HG03457 (cell line): ENCODE measurements around the gene ADH5.
"Not testable (repeated sequence)": the region's sequence is repeated elsewhere in the genome, so short reads cannot be mapped to it uniquely, and the experiment has no call there.

Source experiments
- ATAC-seq: cut with Tn5 transposase; IDR thresholded peaks from one replicate; pipeline ENCODE4 v1.9.1; 2021; ENCODE audit warnings: moderate number of reproducible peaks; ENCODE audit not compliant: unreplicated experiment

ADH5 gene

DNA sequence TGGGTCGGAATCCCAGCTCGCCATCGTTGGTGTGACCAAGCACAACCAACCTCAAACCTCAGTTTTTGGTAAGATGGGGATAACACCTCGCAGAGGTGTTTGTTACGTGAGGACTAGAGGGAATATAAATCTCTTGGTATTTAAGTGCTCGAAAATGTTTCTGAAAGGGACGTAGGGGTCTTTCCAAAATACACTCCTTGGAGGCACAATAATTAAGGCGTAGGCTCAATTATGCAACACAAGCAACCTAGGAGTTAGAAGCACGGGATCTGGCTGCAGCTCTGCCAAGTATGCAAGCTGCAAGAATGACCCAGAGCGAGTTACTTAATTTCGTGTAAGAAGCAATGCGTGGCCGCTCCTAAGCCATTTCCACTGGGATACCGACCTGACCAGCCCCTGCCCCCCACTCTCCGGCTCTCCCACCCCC, 552 bp downstream of the ADH5 start:
- ATAC-seq, result peak; percentile 4

DNA sequence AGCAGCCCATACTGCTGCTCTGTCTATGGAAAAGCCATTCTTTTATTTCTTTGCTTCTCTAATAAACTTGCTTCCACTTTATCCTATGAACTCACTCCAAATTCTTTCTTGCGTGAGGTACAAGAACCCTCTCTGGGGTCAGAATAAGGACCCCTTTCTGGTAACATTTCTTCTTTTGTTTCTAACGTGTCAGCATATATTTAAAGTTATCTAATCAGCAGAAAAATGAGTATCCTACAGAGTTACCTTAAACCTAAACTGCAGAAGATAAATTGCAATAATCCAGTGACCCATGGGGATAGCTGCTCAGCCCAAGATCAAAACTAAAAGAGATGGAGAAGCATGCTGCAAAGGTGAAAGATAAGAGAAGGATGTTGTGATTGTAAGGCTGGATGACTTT, 4.0 kb downstream of the ADH5 start:
- no peak for ATAC-seq

DNA sequence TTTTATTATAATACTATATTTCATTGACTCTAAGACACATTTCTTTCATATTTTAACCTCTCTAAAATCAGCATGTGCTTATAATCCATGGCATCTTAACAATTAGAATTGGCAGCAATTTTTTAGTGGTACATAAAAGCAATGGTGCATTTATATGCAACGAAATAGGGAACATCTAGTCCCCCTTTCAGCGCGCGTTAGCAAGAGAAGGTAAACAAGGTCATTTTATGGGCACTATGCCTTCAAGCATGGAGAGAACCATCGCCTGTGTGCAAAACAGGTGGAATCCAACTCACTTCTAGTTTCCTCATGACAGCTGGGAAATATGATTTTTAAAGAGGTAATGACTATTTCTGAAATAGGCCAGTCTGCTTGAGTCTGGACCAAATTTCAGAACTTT, 6.4 kb downstream of the ADH5 start:
- ATAC-seq, result no peak

DNA sequence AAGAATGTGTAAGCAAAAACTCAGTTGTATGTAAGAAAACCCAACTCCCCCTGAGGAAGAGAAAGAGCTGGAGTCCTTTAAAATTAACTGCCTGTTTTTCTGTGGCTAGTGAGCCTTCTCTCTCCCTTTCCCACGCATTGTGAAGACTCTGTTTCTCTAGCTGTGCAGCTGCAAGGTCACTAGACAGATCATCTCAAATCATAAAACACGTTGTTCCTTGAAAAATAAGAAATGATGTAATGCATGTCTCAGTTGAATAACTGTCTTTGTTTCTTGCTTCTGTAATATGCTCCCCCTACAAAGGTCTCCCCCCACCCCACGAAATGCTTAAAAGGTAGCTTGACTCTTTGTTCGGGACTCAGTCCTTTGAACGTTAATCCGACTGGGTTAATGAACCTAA, 7.7 kb downstream of the ADH5 start:
- ATAC-seq, result not testable (repeated sequence)

DNA sequence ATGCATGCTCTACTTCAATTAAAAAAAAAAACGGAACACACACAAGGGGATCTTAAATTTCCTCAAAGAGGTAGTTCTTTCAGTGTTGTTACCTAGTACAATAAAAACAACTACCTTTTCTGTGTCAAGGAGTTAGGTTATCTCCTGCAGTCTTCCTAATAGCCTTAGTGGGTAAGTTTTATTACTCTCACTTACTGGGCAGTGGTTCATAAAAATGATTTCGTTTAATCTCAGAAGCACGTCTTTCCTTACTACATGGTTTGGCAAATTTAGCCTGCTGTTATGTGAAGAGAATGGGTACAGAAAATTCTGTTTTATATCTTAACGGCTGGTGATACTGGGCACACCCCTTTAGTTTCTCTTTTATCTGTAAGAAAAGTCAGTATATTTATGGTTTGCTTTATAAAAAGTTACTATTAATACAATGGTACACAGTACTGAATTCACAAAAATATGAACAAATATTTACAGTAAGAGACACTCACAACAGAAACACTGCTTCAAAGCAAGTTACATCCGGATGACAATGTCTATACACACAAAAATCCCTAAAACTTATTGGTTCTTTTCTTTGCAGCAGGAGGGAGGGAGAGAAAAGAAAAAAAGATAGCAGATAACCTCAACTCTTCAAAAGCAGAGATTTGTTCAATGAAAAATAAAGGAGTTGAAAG, 8.8 kb downstream of the ADH5 start:
- ATAC-seq, result no peak

DNA sequence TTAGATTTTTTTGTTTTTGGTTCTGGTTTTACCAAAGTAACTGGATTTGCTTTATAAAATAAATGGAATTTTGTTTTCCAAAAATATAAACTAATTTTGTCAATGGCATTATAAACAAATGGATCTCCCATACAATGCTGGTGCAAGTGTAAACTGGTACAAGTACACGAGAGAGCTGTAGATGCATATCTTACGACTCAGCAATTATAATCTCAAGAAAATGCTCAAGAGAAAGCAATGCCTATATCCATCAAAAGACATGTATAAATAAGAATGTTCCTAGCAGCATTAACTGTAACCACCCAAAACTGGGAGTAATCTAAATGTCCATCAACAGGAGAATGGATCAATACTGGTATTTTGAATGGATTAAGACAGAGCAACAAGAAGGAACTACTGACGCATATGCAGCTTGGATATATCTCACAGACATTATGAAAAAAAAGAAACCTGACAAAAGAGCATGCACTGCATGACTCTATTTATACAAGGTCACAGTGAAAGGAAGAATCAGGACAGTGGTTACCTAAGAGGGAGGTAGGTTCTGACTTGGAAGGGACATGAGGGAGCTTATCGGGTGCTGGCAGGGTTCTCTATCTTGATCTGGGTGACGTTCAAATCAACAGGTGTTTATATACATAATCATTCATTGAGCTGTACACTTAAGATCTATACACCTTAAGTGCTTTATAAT, 9.5 kb downstream of the ADH5 start:
- no peak for ATAC-seq

DNA sequence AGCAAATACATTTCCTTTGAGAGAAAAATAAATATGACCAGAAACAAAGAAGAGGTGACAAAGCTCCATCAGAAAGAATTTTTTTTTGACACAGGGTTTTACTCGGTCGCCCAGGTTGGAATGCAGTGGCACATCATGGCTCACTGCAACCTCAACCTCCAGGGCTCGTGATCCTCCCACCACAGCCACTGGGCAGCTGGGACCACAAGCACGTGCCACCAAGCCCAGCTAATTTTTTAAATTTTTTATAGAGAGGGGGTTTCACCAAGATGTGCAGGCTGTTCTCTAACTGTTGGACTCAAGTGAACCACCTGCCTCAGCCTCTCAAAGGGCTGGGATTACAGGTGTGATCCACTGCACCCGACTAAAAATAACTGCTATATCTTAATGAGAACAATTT, 10.3 kb downstream of the ADH5 start:
- ATAC-seq, result no peak

DNA sequence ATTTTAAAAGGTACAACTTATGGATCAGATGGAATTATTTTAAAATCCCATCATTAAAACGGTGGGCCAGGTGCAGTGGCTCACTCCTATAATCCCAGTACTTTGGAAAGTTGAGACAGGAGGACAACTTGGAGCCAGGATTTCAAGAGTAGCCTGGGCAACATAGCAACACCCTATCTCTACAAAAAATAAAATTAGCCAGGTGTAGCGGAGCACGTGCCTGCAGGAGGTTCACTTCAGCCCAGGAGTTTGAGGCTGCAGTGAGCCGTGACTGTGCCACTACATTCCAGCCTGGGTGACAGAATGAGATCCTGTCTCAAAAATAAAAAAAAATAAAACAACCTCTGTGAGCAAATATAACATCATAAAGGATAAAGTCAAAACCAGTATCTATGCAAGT, 11.4 kb downstream of the ADH5 start:
- ATAC-seq, result no peak

DNA sequence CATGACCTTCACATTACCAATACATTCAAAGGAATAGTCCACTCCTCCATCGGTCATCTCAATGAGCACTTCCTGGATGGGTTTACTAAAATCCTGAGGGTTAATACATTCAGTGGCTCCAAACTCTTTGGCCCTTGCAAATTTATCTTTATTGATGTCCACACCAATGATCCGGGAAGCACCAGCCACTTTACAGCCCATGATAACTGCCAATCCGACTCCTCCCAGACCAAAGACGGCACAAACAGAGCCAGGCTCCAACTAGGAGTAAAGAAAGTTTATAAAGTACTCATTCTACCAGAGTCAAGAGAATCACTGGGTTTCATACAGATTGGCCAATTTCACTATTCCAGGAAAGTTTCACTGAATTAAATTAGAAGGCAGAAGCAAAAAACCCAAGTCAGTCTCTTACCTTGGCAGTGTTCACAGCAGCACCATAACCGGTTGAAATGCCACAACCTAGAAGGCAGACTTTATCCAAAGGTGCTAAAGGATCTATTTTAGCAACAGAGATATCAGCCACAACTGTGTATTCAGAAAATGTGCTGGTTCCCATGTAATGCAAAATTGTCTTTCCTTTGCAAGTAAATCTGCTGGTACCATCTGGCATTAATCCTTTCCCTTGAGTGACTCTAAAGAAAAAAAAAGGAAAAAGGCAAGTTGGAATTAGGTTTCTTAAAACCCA, 12.2 kb downstream of the ADH5 start:
- no peak for ATAC-seq

DNA sequence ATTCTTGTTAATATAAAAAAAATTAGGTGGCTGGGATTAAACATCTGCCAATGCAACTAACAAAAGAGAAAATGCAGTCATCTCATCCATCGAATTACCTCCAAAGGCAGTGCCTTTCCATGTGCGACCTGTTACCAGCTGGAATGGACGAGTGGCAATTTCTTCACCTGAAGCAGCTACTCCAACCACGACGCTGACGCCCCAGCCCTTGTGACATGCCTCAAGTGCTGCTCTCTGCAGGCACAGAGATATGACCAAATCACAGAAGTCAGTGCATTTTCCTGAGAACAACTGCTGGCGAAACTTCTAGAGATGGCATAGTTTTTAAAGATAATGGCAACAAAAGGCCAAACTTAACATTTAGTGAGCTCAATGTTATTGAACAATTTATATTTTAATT, 13.8 kb downstream of the ADH5 start:
- no peak for ATAC-seq

DNA sequence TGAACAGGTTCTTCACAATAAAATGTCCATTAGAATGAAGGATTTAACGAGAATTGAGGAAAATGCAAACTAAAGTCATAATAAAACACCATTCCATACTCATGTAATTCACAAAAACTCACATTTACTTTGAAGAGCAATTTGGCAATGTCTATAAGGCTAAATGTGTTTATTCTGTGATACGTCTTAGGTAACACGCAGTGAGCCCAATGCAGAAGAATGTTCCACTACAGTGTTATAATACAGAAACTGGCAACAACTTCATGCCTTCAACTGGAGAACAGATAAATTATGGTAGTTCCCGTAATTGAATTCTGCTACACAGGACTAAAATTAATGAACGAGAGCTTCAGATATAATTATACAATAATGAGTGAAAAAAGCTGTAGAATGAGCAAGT, 17.4 kb downstream of the ADH5 start:
- ATAC-seq, result no peak

DNA sequence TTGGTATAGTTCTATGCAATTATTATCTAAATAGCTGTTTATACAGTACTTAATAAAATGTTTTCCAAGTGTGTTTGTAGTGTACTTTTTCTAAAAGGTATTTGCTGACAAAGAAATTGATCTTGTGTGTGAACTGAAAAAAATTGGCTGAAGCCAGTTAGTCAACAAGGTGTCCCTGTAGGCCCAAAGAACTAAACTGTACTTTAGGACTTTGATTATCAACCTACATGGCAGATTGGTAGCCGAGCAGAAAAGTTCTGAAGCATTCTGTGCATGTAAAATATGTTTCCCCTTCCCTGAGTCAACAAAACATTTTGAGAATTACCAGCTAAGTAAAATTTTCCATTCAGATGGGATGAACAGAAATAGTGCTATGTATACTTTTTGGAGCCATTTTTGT, 21.0 kb downstream of the ADH5 start:
- ATAC-seq, result no peak

DNA sequence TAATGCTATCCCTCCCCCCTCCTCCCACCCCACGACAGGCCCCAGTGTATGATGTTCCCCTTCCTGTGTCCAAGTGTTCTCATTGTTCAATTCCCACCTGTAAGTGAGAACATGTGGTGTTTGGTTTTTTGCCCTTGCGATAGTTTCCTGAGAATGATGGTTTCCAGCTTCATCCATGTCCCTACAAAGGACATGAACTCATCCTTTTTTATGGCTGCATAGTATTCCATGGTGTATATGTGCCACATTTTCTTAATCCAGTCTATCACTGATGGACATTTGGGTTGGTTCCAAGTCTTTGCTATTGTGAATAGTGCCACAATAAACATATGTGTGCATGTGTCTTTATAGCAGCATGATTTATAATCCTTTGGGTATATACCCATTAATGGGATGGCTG, 23.1 kb downstream of the ADH5 start:
- ATAC-seq, result not testable (repeated sequence)

DNA sequence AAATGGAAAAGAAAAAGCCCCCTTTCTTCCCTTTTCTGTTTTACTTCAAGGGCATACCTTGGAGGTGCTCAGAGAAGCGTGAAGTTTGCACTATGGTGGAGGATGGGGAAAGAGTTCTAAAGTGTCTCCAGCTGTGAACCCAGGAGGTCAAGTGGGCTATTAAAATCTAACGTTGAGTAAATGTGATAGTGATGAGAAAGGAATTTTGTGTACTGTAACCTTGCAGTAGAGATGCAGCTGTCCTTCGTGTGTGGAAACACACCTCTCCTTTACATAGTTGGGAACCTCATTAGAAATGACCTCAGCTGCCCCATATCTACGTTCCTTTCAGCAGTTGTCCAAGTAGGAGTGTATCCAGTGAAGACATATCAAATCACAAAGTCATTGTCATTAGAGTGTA, 26.5 kb downstream of the ADH5 start:
- no peak for ATAC-seq

DNA sequence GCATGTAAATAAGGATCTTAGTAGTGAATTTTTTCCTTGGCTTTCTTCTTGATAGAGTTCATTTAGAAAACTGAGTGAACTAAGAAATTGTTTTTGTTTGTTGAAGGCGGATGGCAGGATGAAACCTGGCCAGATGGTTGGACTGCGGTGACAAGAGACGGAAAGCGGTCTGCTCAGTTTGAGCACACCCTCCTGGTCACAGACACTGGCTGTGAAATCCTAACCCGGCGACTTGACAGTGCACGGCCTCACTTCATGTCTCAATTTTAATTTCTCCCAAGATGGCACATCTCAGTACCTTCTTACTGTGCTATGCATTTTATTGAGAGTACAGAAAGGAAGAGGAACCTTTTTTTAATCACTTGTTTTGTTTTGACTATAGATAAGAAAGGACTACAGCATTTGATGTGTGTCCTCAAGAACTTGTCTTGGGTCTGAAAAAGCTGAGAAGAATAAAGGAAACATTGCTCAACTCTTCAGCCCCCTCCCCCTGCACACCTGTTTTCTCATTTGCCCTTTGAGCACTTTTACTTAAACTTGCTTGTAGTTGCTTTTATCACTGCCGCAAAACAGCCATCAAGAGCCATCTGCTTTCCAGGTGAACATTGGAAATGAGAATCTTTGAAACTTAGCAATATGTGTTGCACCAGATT, 27.4 kb downstream of the ADH5 start:
- ATAC-seq, result no peak

DNA sequence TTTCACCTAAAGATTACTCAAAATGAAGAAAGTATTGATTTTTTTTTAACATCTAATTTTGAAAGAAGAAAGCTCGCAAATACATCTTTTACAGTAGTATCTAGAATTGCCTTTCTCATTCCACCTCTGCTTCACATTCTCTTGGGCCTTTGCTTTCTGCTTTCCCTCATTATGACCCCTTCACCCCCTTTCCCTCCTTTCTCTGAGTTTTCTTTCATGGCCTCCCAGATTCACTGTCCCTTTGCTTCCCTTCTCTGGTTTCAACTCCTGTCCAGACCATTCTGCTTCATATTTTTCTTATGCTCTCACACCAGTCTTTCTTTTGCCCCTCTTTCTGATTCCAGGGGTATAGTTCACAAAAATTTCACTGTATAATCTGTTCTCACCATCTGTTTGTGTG, 29.0 kb downstream of the ADH5 start:
- no peak for ATAC-seq

DNA sequence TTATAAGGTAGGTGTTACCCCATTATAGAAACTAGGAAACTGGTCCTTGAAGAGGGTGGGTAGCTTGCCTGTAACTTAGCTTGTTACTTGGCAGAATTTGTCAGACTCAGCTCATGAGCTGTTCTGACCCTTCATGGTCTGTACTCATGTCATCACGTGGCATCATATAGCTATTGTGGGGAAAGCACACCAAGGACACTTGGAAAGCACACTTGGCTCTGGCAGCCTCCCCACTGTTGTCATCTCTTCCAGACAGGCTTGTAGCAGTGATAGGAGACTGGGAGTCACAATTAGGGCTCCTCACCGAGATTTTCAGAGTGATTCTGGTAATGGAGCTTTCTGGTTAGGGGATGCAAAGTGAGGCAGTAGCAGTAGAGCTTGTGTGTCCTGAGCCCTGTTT, 30.4 kb downstream of the ADH5 start:
- ATAC-seq, result no peak

DNA sequence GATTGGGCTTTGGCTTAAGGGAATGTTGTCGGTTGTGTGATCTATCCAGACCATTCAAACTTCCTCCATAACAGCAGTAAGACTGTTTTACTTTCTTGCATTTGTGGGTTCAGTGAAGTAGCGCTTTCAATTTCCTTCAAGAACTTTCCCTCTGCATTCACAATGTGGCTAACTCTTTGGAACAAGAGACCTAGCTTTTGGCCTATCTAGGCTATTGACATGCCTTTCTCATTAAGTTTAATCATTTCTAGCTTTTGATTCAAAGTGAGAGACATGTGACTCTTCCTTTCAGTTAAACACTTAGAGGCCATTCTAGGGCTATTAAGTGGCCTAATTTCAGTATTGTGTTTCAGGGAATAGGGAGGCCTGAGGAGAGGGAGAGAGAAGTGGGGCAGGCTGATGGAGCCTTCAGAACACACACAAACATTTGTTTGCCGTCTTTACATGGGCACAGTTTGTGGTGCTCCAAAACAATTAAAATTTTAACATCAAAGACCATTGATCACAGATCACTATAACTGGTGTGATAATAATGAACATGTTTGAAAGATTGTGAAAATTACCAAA, 34.1 kb downstream of the ADH5 start:
- peak; percentile 52 for ATAC-seq

DNA sequence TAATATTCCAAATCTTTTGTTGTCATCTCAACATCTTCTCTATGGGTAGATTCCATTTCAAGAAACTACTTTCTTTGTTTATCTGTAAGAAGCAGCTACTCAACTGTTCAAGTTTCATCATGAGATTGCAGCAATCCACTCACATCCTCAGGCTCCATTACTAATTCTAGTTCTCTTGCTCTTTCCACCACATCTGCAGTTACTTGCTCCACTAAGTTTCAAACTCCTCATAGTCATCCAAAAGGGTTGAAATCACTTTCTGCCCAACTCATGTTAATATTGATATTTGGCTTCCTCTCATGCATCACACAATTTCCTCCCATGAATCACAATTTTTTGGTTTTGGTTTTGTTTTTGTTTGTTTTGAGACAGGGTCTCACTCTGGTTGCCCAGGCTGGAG, 35.7 kb downstream of the ADH5 start:
- no peak for ATAC-seq

DNA sequence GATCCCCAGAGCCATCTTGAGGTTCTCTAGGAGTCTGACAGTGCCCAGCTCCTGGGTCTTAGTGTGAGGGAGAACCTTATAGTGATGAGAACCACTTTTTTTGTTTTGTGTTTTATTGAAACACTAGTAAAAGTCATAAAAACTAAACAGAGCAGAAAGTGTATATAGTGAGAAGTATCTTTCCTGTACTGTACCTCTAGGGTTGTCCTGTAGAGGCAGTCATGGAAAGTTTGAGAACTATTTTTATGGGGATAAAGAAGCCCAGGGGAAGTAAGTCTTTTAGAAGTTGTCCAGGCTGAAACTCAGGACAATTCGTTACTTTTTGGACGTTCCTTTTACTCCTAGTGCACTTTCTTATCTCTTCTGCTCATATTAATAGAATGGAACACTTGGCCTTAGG, 40.9 kb downstream of the ADH5 start:
- ATAC-seq, result no peak

DNA sequence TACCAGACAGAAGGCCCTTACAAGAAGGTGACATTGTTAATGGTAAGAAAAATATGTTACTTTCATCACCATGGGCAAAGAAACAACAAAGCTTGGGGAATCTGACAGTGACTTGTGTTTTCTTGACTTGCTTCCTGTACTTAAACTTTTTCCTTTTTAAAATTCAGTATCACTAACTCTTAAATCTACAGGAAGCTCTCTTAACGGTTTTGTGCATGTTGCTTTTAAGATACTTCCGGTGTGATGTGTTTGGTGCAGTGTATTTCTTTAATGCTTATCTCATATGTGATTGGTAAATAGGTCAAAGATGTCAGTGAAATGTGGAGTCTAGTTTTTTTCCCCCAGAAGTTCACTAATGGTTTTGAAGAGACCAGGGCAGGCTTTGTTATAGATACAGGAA, 45.2 kb downstream of the ADH5 start:
- ATAC-seq, result no peak

DNA sequence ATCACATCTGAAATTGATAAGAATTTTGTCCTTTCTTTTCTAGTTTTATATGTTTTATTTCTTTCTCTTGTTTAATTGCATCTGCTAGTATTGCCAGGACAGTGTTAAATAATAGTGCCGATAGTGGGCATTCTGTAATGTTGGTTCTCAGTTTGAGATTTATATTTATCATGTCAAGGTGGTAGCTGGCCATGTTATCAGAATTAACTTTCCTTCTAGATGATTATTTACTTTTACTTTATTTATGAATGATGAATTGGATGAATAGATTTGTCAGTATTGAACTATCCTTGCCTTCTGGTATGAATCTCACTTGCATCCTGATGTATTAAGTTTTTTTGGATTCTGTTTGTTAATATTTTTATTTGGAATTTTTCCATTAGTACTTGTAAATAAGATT, 50.4 kb downstream of the ADH5 start:
- no peak for ATAC-seq
